Measurements from ENCODE around the gene SRCIN1.

SRCIN1 gene

GRCh38 chr17:38549285-38549684 lies 56.5 kb downstream of the SRCIN1 start:
- Histone ChIP-seq H3K27me3 (replicated peaks; ENCODE audit: control insufficient read depth, insufficient read depth, low read length) (no peaks in the 10 kb centered on the region; the same call in 1 of the 2 replicates), H3K36me3 (ENCODE audit: control insufficient read depth, insufficient read depth, low read length) (no peaks in the 10 kb centered on the region), H3K4me3 (replicated peaks; ENCODE audit: low read depth, low read length) (no peak overlapping the region)
- DNase-seq (ENCODE audit: extremely low read depth, insufficient read length), result no peak
- TF ChIP-seq, protein P1, sequence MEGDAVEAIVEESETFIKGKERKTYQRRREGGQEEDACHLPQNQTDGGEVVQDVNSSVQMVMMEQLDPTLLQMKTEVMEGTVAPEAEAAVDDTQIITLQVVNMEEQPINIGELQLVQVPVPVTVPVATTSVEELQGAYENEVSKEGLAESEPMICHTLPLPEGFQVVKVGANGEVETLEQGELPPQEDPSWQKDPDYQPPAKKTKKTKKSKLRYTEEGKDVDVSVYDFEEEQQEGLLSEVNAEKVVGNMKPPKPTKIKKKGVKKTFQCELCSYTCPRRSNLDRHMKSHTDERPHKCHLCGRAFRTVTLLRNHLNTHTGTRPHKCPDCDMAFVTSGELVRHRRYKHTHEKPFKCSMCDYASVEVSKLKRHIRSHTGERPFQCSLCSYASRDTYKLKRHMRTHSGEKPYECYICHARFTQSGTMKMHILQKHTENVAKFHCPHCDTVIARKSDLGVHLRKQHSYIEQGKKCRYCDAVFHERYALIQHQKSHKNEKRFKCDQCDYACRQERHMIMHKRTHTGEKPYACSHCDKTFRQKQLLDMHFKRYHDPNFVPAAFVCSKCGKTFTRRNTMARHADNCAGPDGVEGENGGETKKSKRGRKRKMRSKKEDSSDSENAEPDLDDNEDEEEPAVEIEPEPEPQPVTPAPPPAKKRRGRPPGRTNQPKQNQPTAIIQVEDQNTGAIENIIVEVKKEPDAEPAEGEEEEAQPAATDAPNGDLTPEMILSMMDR (IDR thresholded peaks at IDR 0.05; ENCODE audit: insufficient read depth, low read length, poor library complexity, severe bottlenecking), result no peak

GRCh38 chr17:38547444-38547843 lies 58.3 kb downstream of the SRCIN1 start:
- Histone ChIP-seq H3K27me3 (replicated peaks; ENCODE audit: control insufficient read depth, insufficient read depth, low read length) (no peaks in the 10 kb centered on the region; the same call in 1 of the 2 replicates), H3K36me3 (ENCODE audit: control insufficient read depth, insufficient read depth, low read length) (no peaks in the 10 kb centered on the region), H3K4me3 (replicated peaks; ENCODE audit: low read depth, low read length) (no peak overlapping the region)
- DNase-seq (ENCODE audit: extremely low read depth, insufficient read length), result no peak
- TF ChIP-seq, protein P1 (IDR thresholded peaks at IDR 0.05; ENCODE audit: insufficient read depth, low read length, poor library complexity, severe bottlenecking), result no peak

DNA sequence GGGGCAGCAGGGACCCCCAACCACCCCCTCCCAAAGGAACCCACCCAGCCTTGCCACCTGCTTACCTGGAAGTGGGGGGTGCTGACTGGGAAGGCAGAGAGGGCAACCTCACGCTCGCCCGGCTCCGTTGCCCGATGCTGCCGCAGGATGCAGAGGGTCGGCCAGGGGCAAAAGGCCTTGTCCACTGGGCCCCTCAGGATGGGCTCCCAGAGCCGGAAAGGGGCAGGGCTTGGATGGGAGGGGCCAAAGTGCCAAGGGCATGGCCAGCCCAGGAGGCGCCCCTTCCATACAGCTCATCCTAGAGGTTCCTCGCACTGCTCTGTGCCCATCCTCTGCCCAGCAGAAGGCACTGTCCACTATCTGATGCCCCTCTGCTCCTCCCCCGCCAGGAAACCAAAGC lies 59.4 kb downstream of the SRCIN1 start:
- H3K36me3 ChIP-seq (ENCODE audit: control insufficient read depth, insufficient read depth, low read length), result no peaks in the 10 kb centered on the region
- DNase-seq (ENCODE audit: extremely low read depth, insufficient read length), result no peak
- TF ChIP-seq, protein P1 (IDR thresholded peaks at IDR 0.05; ENCODE audit: insufficient read depth, low read length, poor library complexity, severe bottlenecking), result no peak
- no peaks in the 10 kb centered on the region; the same call in 1 of the 2 replicates for H3K27me3 ChIP-seq (replicated peaks; ENCODE audit: control insufficient read depth, insufficient read depth, low read length)
- H3K4me3 ChIP-seq (replicated peaks; ENCODE audit: low read depth, low read length), result no peak overlapping the region

DNA sequence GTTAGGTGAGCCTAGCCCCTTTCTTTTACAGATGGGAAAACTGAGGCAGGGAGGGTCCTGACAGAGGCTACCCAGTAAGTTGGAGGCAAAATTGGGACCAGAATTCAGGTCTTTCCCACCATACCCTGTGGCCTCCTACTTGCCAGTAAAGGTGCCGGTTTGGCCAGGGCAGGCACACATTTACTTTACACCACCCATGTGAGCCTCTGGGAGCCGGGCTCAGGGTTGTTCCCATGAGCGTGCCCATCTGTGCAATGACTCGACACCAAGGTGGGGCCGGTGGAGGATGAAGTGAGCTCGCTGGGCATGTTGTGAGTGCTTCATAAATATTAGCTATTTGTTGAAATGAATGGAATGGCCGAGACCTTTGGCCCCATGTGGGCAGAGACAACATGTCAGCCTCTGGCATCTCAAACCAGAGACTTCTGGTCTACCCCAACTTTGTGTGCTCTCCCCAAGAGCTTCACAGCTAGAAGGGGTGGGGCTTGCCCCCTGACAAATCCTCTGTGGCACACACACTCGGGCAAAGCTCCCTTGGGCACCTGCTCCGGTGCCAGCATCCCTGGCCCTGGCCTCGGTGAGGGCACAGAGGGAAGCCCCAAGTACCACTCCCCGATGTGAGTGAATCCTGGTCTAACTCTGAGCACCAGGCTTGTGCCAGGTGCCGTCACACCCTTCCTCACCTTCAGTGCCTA lies 60.1 kb downstream of the SRCIN1 start:
- Histone ChIP-seq H3K4me3 (replicated peaks; ENCODE audit: low read depth, low read length) (no peak overlapping the region), H3K27me3 (replicated peaks; ENCODE audit: control insufficient read depth, insufficient read depth, low read length) (no peaks in the 10 kb centered on the region; the same call in 1 of the 2 replicates), H3K36me3 (ENCODE audit: control insufficient read depth, insufficient read depth, low read length) (no peaks in the 10 kb centered on the region)
- TF ChIP-seq, protein P1 (IDR thresholded peaks at IDR 0.05; ENCODE audit: insufficient read depth, low read length, poor library complexity, severe bottlenecking), result no peak
- no peak for DNase-seq (ENCODE audit: extremely low read depth, insufficient read length)

GRCh38 chr17:38544839-38545209 lies 60.9 kb downstream of the SRCIN1 start:
- TF ChIP-seq, protein P1 (IDR thresholded peaks at IDR 0.05; ENCODE audit: insufficient read depth, low read length, poor library complexity, severe bottlenecking), result peak; percentile 8
- DNase-seq (ENCODE audit: extremely low read depth, insufficient read length), result no peak
- Histone ChIP-seq H3K4me3 (replicated peaks; ENCODE audit: low read depth, low read length) (no peak overlapping the region), H3K27me3 (replicated peaks; ENCODE audit: control insufficient read depth, insufficient read depth, low read length) (no peaks in the 10 kb centered on the region; the same call in 1 of the 2 replicates), H3K36me3 (ENCODE audit: control insufficient read depth, insufficient read depth, low read length) (no peaks in the 10 kb centered on the region)

All from GM06990 (cell line).